Neural progenitor cell (in vitro differentiated cells): Measurements from ENCODE around the gene MRGPRF. TPM values are rescaled to one million over a fixed set of nuclear protein-coding genes. Genes with fewer than 3 reads are reported as not detected.

Experiments used
- DNase-seq: peaks from one replicate; pipeline ENCODE4 v3.0.0-alpha.2; 2016; ENCODE audit warnings: low spot score
- H2AFZ ChIP-seq: fragments of 200-600 bp; sonication (generic); replicated peaks from 2 replicates; pipeline ENCODE4 v1.6.1; 2016; ENCODE audit warnings: antibody characterized with exemption
- H3F3A ChIP-seq: fragments of 200-600 bp; sonication (generic); 2 replicates; pipeline ENCODE4 v1.6.1; 2016; ENCODE audit warnings: antibody characterized with exemption, low read depth
- H3K27ac ChIP-seq: fragments of 200-600 bp; sonication (generic); 2 replicates; pipeline ENCODE4 v1.5.1; 2016; ENCODE audit warnings: mild to moderate bottlenecking
- H3K27me3 ChIP-seq: fragments of 200-600 bp; sonication (generic); 2 replicates; pipeline ENCODE4 v1.6.1; 2016; ENCODE audit warnings: mild to moderate bottlenecking, moderate library complexity
- H3K36me3 ChIP-seq: fragments of 200-600 bp; sonication (generic); 2 replicates; pipeline ENCODE4 v1.5.1; 2016
- H3K4me1 ChIP-seq: fragments of 200-600 bp; sonication (generic); 2 replicates; pipeline ENCODE4 v1.6.1; 2016; ENCODE audit warnings: mixed run types
- H3K4me2 ChIP-seq: fragments of 200-600 bp; sonication (generic); 2 replicates; pipeline ENCODE4 v1.6.1; 2016
- H3K4me3 ChIP-seq: fragments of 200-600 bp; sonication (generic); 2 replicates; pipeline ENCODE4 v1.5.1; 2016
- H3K79me2 ChIP-seq: fragments of 200-600 bp; sonication (generic); 2 replicates; pipeline ENCODE4 v1.6.1; 2016; ENCODE audit warnings: low read depth
- H3K9ac ChIP-seq: fragments of 200-600 bp; sonication (generic); 2 replicates; pipeline ENCODE4 v1.6.1; 2016
- H3K9me3 ChIP-seq: fragments of 200-600 bp; sonication (generic); 2 replicates; pipeline ENCODE4 v1.5.1; 2016; ENCODE audit warnings: low read depth
- H4K20me1 ChIP-seq: fragments of 200-600 bp; sonication (generic); 2 replicates; pipeline ENCODE4 v1.6.1; 2016; ENCODE audit warnings: low read depth
- H3K27ac Mint-ChIP-seq: 3 replicates; pipeline ENCODE4 v1.8.0; 2021; ENCODE audit warnings: mixed read lengths
- H3K27me3 Mint-ChIP-seq: 2 replicates; pipeline ENCODE4 v1.8.0; 2022; ENCODE audit warnings: low read depth, mild to moderate bottlenecking, inconsistent platforms, moderate library complexity, mixed read lengths; ENCODE audit not compliant: insufficient read depth
- H3K36me3 Mint-ChIP-seq: 3 replicates; pipeline ENCODE4 v1.8.0; 2021; ENCODE audit warnings: mixed read lengths
- H3K4me1 Mint-ChIP-seq: 3 replicates; pipeline ENCODE4 v1.8.0; 2021; ENCODE audit warnings: mixed read lengths
- H3K4me3 Mint-ChIP-seq: 3 replicates; pipeline ENCODE4 v1.8.0; 2021; ENCODE audit warnings: mild to moderate bottlenecking, moderate library complexity, mixed read lengths
- H3K9me3 Mint-ChIP-seq: 3 replicates; pipeline ENCODE4 v1.8.0; 2020; ENCODE audit warnings: mixed read lengths
- CTCF ChIP-seq: fragments of 200-600 bp; sonication (generic); IDR thresholded peaks from 2 replicates; pipeline ENCODE4 v1.5.1; 2017; ENCODE audit warnings: antibody characterized with exemption, mild to moderate bottlenecking
- EZH2 ChIP-seq: fragments of 200-600 bp; sonication (generic); IDR thresholded peaks from 2 replicates; pipeline ENCODE4 v1.6.1; 2017; ENCODE audit warnings: antibody characterized with exemption, mild to moderate bottlenecking, moderate library complexity
- EZH2phosphoT487 ChIP-seq: fragments of 200-600 bp; sonication (generic); IDR thresholded peaks from 2 replicates; pipeline ENCODE4 v1.6.1; 2017; ENCODE audit warnings: antibody characterized with exemption
- total RNA-seq: library from RNA; depleted of rRNA; stranded (reverse); fragments of >200 nt; gene quantifications from 2 replicates; pipeline ENCODE4 v1.2.3, GENCODE V29; 2015; ENCODE audit warnings: low replicate concordance

Gene MRGPRF
- total RNA-seq, 1 donor from 2014 or later = 0.56 TPM

- Mint-ChIP-seq H3K27ac (no peak overlapping the region), H3K36me3 (no peaks in the 10 kb centered on the region), H3K9me3 (no peaks in the 10 kb centered on the region), H3K4me1 (peaks cover 25% of the 10 kb centered on the region), H3K27me3 (peaks cover 9% of the 10 kb centered on the region), H3K4me3 (no peak overlapping the region)
- no peaks in the 10 kb centered on the region for H3K9me3 ChIP-seq
- H3K27ac ChIP-seq = no peak overlapping the region
- no peak overlapping the region for H3K4me2 ChIP-seq
- H2AFZ ChIP-seq = no peak overlapping the region
- no peaks in the 10 kb centered on the region for H4K20me1 ChIP-seq
- peaks cover 9% of the 10 kb centered on the region for H3K27me3 ChIP-seq
- no peak for TF ChIP-seq CTCF
- no peak for TF ChIP-seq EZH2
- no peak for TF ChIP-seq EZH2phosphoT487
- no peak overlapping the region for H3K4me3 ChIP-seq
- H3F3A ChIP-seq = peaks cover 23% of the 10 kb centered on the region
- no peak for DNase-seq
- H3K9ac ChIP-seq = no peak overlapping the region
- no peaks in the 10 kb centered on the region for H3K79me2 ChIP-seq
- H3K36me3 ChIP-seq = no peaks in the 10 kb centered on the region
- H3K4me1 ChIP-seq = peaks cover 39% of the 10 kb centered on the region
Measured at GRCh38 chr11:69014898-69015549, 2.0 kb upstream of the MRGPRF start.

GRCh38 chr11:69014084-69014851, 1.2 kb upstream of the MRGPRF start:
- no peaks in the 10 kb centered on the region for H3K9me3 ChIP-seq
- H4K20me1 ChIP-seq = no peaks in the 10 kb centered on the region
- peaks cover 23% of the 10 kb centered on the region for H3F3A ChIP-seq
- peak; percentile 33 for DNase-seq
- no peaks in the 10 kb centered on the region for H3K9me3 Mint-ChIP-seq
- peaks cover 25% of the 10 kb centered on the region for H3K4me1 Mint-ChIP-seq
- H3K27me3 Mint-ChIP-seq = peaks cover 9% of the 10 kb centered on the region
- peaks cover 39% of the 10 kb centered on the region for H3K4me1 ChIP-seq
- H3K79me2 ChIP-seq = no peaks in the 10 kb centered on the region
- peak overlapping the region; percentile 42 for H3K4me3 ChIP-seq
- H3K36me3 ChIP-seq = no peaks in the 10 kb centered on the region
- H3K27ac Mint-ChIP-seq = no peak overlapping the region
- H3K9ac ChIP-seq = no peak overlapping the region
- no peak overlapping the region for H3K4me3 Mint-ChIP-seq
- peak overlapping the region; percentile 91 for H2AFZ ChIP-seq
- peak overlapping the region; percentile 92 for H3K4me2 ChIP-seq
- TF ChIP-seq EZH2phosphoT487 (no peak), EZH2 (no peak), CTCF (no peak)
- no peak overlapping the region for H3K27ac ChIP-seq
- no peaks in the 10 kb centered on the region for H3K36me3 Mint-ChIP-seq
- H3K27me3 ChIP-seq = peaks cover 9% of the 10 kb centered on the region

GRCh38 chr11:69012092-69013008, 696 bp downstream of the MRGPRF start:
- Histone ChIP-seq H3K36me3 (no peaks in the 10 kb centered on the region), H3K4me3 (peak overlapping the region; percentile 42), H3K27ac (no peak overlapping the region), H4K20me1 (no peaks in the 10 kb centered on the region), H2AFZ (peak overlapping the region; percentile 91), H3K27me3 (peaks cover 9% of the 10 kb centered on the region), H3F3A (peaks cover 23% of the 10 kb centered on the region), H3K4me2 (peak overlapping the region; percentile 92), H3K4me1 (peaks cover 39% of the 10 kb centered on the region), H3K9me3 (no peaks in the 10 kb centered on the region), H3K9ac (no peak overlapping the region), H3K79me2 (no peaks in the 10 kb centered on the region)
- Mint-ChIP-seq H3K4me1 (peaks cover 43% of the 10 kb centered on the region), H3K9me3 (no peaks in the 10 kb centered on the region), H3K27me3 (peaks cover 7% of the 10 kb centered on the region), H3K36me3 (no peaks in the 10 kb centered on the region), H3K27ac (no peak overlapping the region), H3K4me3 (peak overlapping the region; percentile 8)
- DNase-seq = peak; percentile 31
- TF ChIP-seq CTCF = no peak
- TF ChIP-seq EZH2 = no peak
- no peak for TF ChIP-seq EZH2phosphoT487
